Ishikawa (cell line): ENCODE measurements around the gene C1QL4.

Experiments used
- CEBPB ChIP-seq: IDR thresholded peaks from 2 replicates; pipeline ENCODE4 v1.6.1; 2012
- CREB1 ChIP-seq: IDR thresholded peaks from 2 replicates; pipeline ENCODE4 v1.6.1; 2012; ENCODE audit warnings: low read depth
- EGR1 ChIP-seq: IDR thresholded peaks from 2 replicates; pipeline ENCODE4 v1.6.1; 2012
- EP300 ChIP-seq: IDR thresholded peaks from 2 replicates; pipeline ENCODE4 v1.6.1; 2012; ENCODE audit warnings: borderline replicate concordance
- FOXM1 ChIP-seq: IDR thresholded peaks from 2 replicates; pipeline ENCODE4 v1.6.1; 2012; ENCODE audit warnings: low read depth, borderline replicate concordance
- NFIC ChIP-seq: IDR thresholded peaks from 2 replicates; pipeline ENCODE4 v1.6.1; 2012
- RAD21 ChIP-seq: IDR thresholded peaks from 2 replicates; pipeline ENCODE4 v1.6.1; 2012; ENCODE audit warnings: low read depth
- REST ChIP-seq: IDR thresholded peaks from 2 replicates; pipeline ENCODE4 v1.6.1; 2012; ENCODE audit warnings: low read depth, mild to moderate bottlenecking
- TAF1 ChIP-seq: IDR thresholded peaks from 2 replicates; pipeline ENCODE4 v1.6.1; 2012; ENCODE audit warnings: low read depth, mild to moderate bottlenecking
- TCF12 ChIP-seq: IDR thresholded peaks from 2 replicates; pipeline ENCODE4 v1.6.1; 2012; ENCODE audit warnings: low read depth
- TEAD4 ChIP-seq: IDR thresholded peaks from 2 replicates; pipeline ENCODE4 v1.6.1; 2012
- YY1 ChIP-seq: IDR thresholded peaks from 2 replicates; pipeline ENCODE4 v1.6.1; 2012; ENCODE audit warnings: low read depth
- ZBTB7A ChIP-seq: IDR thresholded peaks from 2 replicates; pipeline ENCODE4 v1.6.1; 2012; ENCODE audit warnings: low read depth
- TF ChIP-seq, protein P1 (sequence below): IDR thresholded peaks from 2 replicates; pipeline ENCODE4 v1.6.1; 2012
- TF ChIP-seq, protein P2 (sequence below): IDR thresholded peaks from 2 replicates; pipeline ENCODE4 v1.6.1; 2012

C1QL4 gene

GRCh38 chr12:49296836-49297694 is 39.9 kb downstream of the C1QL4 start:
- TF ChIP-seq TAF1, result no peak; the same call in 1 of the 2 replicates
- TF ChIP-seq, protein P1, sequence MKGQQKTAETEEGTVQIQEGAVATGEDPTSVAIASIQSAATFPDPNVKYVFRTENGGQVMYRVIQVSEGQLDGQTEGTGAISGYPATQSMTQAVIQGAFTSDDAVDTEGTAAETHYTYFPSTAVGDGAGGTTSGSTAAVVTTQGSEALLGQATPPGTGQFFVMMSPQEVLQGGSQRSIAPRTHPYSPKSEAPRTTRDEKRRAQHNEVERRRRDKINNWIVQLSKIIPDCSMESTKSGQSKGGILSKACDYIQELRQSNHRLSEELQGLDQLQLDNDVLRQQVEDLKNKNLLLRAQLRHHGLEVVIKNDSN, result no peak
- no peak for TF ChIP-seq RAD21
- no peak; the same call in 1 of the 2 replicates for TF ChIP-seq TEAD4
- TF ChIP-seq EGR1, result no peak
- TF ChIP-seq REST, result no peak
- peak; percentile 53; the same call in 1 of the 2 replicates for TF ChIP-seq ZBTB7A
- TF ChIP-seq, protein P2, sequence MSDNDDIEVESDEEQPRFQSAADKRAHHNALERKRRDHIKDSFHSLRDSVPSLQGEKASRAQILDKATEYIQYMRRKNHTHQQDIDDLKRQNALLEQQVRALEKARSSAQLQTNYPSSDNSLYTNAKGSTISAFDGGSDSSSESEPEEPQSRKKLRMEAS, result peak; percentile 95
- peak; percentile 76; the same call in 1 of the 2 replicates for TF ChIP-seq YY1

DNA sequence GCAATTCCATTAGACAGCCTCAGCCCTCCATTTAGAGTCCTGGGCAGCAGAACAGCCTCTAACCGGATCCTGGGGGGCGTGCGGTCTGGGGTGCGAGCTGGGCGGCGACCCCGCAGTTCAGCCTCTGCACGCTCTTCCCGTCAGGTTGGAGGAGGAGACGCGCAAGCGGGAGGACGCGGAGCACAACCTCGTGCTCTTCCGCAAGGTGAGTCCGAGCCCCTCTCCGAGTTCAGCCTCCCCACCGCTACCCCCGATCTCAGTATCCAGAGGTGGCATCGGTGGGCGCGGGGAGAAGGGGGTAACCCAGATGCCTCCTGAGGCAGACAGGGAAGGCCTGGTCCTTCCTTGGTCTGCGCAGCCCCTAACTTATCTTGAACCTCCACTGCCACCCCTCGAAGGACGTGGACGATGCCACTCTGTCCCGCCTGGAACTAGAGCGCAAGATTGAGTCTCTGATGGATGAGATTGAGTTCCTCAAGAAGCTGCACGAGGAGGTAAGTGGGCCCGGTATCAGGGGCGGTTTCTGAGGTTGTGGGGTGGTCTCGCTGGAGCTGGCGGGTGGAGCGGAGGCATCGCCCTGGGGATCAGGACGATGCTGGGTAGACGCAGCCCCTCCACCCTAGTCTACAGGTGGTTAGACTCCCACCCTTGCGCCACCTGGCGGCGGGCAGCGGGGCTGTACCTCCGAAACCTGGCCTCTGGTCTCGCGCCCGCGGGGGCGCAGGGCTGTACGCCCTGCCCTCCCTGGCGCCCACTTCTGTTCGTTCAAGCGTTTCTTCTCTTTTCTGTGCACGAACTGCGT is 40.8 kb downstream of the C1QL4 start:
- TF ChIP-seq FOXM1 (no peak), TAF1 (no peak), TEAD4 (no peak), RAD21 (peak; percentile 37; the same call in 1 of the 2 replicates), NFIC (no peak), TCF12 (no peak; the same call in 1 of the 2 replicates), EP300 (no peak), REST (no peak), CEBPB (no peak), YY1 (peak; percentile 38; the same call in 1 of the 2 replicates), ZBTB7A (peak; percentile 98), EGR1 (no peak), CREB1 (no peak)
- TF ChIP-seq, protein P2, result no peak
- TF ChIP-seq, protein P1, result no peak

GRCh38 chr12:49295082-49295936 is 41.7 kb downstream of the C1QL4 start, which contains the start of gene PRPH:
Gene PRPH (plus strand): TSS chr12:49295147. CDS start chr12:49295201, 54 bp downstream.
- no peak for TF ChIP-seq NFIC
- no peak for TF ChIP-seq REST
- TF ChIP-seq EP300, result no peak
- TF ChIP-seq CEBPB, result no peak
- TF ChIP-seq TCF12, result no peak
- TF ChIP-seq, protein P2, result no peak
- TF ChIP-seq EGR1, result no peak
- TF ChIP-seq CREB1, result no peak
- no peak for TF ChIP-seq FOXM1
- TF ChIP-seq TEAD4, result no peak
- no peak for TF ChIP-seq RAD21
- TF ChIP-seq, protein P1, result no peak
- TF ChIP-seq YY1, result no peak
- no peak for TF ChIP-seq ZBTB7A
